Measurements from ENCODE around the gene CSTPP1.

DNA sequence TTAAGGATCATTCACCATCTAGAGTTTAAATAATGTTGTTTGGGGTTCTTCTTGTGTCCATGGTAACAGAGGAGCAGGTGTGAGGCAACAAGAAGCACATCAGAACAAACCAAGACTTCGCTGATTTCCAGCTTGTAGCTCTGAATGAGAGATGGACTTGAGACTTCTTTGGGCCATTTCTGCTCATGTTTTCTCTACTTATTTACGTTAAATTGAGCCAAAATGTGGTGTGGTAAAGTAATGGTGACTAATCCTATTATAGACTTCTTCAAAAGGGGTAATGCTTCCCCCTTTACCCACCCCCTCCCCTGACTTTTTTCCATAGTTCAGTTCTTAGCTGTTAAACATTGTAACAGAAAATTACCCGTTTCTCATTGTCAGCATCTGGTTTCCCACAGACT is 65.2 kb downstream of the CSTPP1 start:
- TF ChIP-seq, protein P1, sequence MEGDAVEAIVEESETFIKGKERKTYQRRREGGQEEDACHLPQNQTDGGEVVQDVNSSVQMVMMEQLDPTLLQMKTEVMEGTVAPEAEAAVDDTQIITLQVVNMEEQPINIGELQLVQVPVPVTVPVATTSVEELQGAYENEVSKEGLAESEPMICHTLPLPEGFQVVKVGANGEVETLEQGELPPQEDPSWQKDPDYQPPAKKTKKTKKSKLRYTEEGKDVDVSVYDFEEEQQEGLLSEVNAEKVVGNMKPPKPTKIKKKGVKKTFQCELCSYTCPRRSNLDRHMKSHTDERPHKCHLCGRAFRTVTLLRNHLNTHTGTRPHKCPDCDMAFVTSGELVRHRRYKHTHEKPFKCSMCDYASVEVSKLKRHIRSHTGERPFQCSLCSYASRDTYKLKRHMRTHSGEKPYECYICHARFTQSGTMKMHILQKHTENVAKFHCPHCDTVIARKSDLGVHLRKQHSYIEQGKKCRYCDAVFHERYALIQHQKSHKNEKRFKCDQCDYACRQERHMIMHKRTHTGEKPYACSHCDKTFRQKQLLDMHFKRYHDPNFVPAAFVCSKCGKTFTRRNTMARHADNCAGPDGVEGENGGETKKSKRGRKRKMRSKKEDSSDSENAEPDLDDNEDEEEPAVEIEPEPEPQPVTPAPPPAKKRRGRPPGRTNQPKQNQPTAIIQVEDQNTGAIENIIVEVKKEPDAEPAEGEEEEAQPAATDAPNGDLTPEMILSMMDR (conservative IDR thresholded peaks at IDR 0.05; ENCODE audit: low read depth, low read length) = no peak
- no peak for TF ChIP-seq SMC3 (IDR thresholded peaks at IDR 0.05; ENCODE audit: low read depth, low read length)
- no peak for TF ChIP-seq POLR2A (IDR thresholded peaks at IDR 0.05; ENCODE audit: low read depth, low read length)
- no peak for TF ChIP-seq BHLHE40 (IDR thresholded peaks at IDR 0.05; ENCODE audit: low read depth, low read length)
- no peak for TF ChIP-seq NFE2L2 (IDR thresholded peaks at IDR 0.05; ENCODE audit: low read depth, low read length)
